CD14-positive monocyte (primary cell): ENCODE results near the gene RPL18. TPM values are rescaled to one million over a fixed set of nuclear protein-coding genes. Genes with fewer than 3 reads are reported as not detected.
A peak's percentile ranks its signal among the peaks of the same experiment; 100 is the strongest.

Experiments
- DNase-seq, 3 donors: peaks; one replicate each; pipeline ENCODE4 v3.0.0-alpha.2; 2011 to 2022
- H2AFZ ChIP-seq: 2 replicates; pipeline ENCODE4 v1.6.0; 2012; ENCODE audit warnings: mild to moderate bottlenecking, low read depth, low read length, inconsistent platforms; ENCODE audit not compliant: insufficient read depth, poor library complexity, severe bottlenecking
- H3K27ac ChIP-seq, 2 donors: 1 replicate in 1 of 2; 2 replicates in 1 of 2; pipeline ENCODE4 v1.5.1; 2012 to 2013; ENCODE audit warnings: low read length in 2 of 2, control low read depth in 1 of 2, inconsistent platforms in 1 of 2, low read depth in 1 of 2, mild to moderate bottlenecking in 1 of 2
- H3K27me3 ChIP-seq, 2 donors: one replicate each; pipeline versions ENCODE4 v1.6.0 to v1.6.1; 2011 to 2013; ENCODE audit warnings: low read length in 2 of 2; ENCODE audit not compliant: control insufficient read depth in 2 of 2, insufficient read depth in 2 of 2
- H3K36me3 ChIP-seq, 2 donors: replicated peaks in 1 of 2; 1 replicate in 1 of 2; 2 replicates in 1 of 2; pipeline versions ENCODE4 v1.5.1 to v1.6.1; 2012 to 2013; ENCODE audit warnings: low read length in 2 of 2, control low read depth in 1 of 2, inconsistent platforms in 1 of 2, mild to moderate bottlenecking in 1 of 2; ENCODE audit not compliant: insufficient read depth in 2 of 2, control insufficient read depth in 1 of 2
- H3K4me1 ChIP-seq, 2 donors: 1 replicate in 1 of 2; 2 replicates in 1 of 2; pipeline versions ENCODE4 v1.5.1 to v1.6.1; 2012 to 2013; ENCODE audit warnings: low read length in 2 of 2, control low read depth in 1 of 2, inconsistent platforms in 1 of 2, mild to moderate bottlenecking in 1 of 2, moderate library complexity in 1 of 2; ENCODE audit not compliant: insufficient read depth in 2 of 2, control insufficient read depth in 1 of 2
- H3K4me2 ChIP-seq: replicated peaks from 2 replicates; pipeline ENCODE3; 2012; ENCODE audit warnings: low read length, moderate library complexity, mild to moderate bottlenecking; ENCODE audit not compliant: poor library complexity, severe bottlenecking; ENCODE audit errors: extremely low read depth
- H3K4me3 ChIP-seq, 3 experiments: fragments of 200-600 bp in 1 of 3; sonication (generic) in 1 of 3; replicated peaks in 1 of 3; 1 replicate in 2 of 3; 2 replicates in 1 of 3; pipeline ENCODE4 v1.5.1; 2011 to 2013; ENCODE audit warnings: low read length in 3 of 3, mild to moderate bottlenecking in 3 of 3, control low read depth in 2 of 3, low read depth in 2 of 3, inconsistent platforms in 1 of 3, moderate library complexity in 1 of 3
- H3K79me2 ChIP-seq: 2 replicates; pipeline ENCODE4 v1.6.0; 2012; ENCODE audit warnings: mild to moderate bottlenecking, control low read depth, inconsistent platforms, low read length, moderate library complexity; ENCODE audit not compliant: insufficient read depth
- H3K9ac ChIP-seq: 2 replicates; pipeline ENCODE4 v1.6.0; 2017; ENCODE audit warnings: low read length, mild to moderate bottlenecking; ENCODE audit not compliant: insufficient read depth, poor library complexity, severe bottlenecking
- H3K9me3 ChIP-seq, 2 donors: replicated peaks in 1 of 2; 1 replicate in 1 of 2; 2 replicates in 1 of 2; pipeline versions ENCODE4 v1.5.1 to v1.6.1; 2012 to 2013; ENCODE audit warnings: low read length in 2 of 2, control low read depth in 1 of 2; ENCODE audit not compliant: control insufficient read depth in 1 of 2, insufficient read depth in 1 of 2
- H4K20me1 ChIP-seq: 2 replicates; pipeline ENCODE4 v1.6.0; 2012; ENCODE audit warnings: mild to moderate bottlenecking, low read length, control low read depth, moderate library complexity; ENCODE audit not compliant: insufficient read depth
- H3K27ac Mint-ChIP-seq, 7 donors: one replicate each; pipeline ENCODE4 v1.8.0; 2020; ENCODE audit warnings: mild to moderate bottlenecking in 7 of 7, mixed read lengths in 7 of 7, moderate library complexity in 6 of 7, inconsistent platforms in 2 of 7
- H3K27me3 Mint-ChIP-seq, 3 donors: one replicate each; pipeline ENCODE4 v1.8.0; 2021 to 2022; ENCODE audit warnings: low read depth in 3 of 3, mild to moderate bottlenecking in 3 of 3, mixed read lengths in 3 of 3, moderate library complexity in 3 of 3, inconsistent platforms in 1 of 3
- H3K36me3 Mint-ChIP-seq, 2 donors: one replicate each; pipeline ENCODE4 v1.8.0; 2020; ENCODE audit warnings: mixed read lengths in 2 of 2, inconsistent platforms in 1 of 2, mild to moderate bottlenecking in 1 of 2
- H3K4me1 Mint-ChIP-seq: one replicate; pipeline ENCODE4 v1.8.0; 2020; ENCODE audit warnings: mild to moderate bottlenecking, mixed read lengths
- H3K4me3 Mint-ChIP-seq, 2 donors: one replicate each; pipeline ENCODE4 v1.8.0; 2020; ENCODE audit warnings: mild to moderate bottlenecking in 2 of 2, mixed read lengths in 2 of 2, moderate library complexity in 1 of 2
- H3K9me3 Mint-ChIP-seq, 7 donors: one replicate each; pipeline ENCODE4 v1.8.0; 2020 to 2022; ENCODE audit warnings: mixed read lengths in 7 of 7, mild to moderate bottlenecking in 6 of 7, moderate library complexity in 6 of 7, inconsistent platforms in 2 of 7
- CTCF ChIP-seq: fragments of 200-600 bp; IDR thresholded peaks from one replicate; pipeline ENCODE4 v1.8.0; 2022; ENCODE audit warnings: antibody characterized with exemption, mild to moderate bottlenecking
- WGBS: methylation state at CpG from one replicate; pipeline ENCODE4 v1.1.5; 2013; ENCODE audit warnings: missing lambda C conversion rate; ENCODE audit not compliant: insufficient coverage; 5-methylcytosine and 5-hydroxymethylcytosine counted together
- intact Hi-C, 2 donors: fragments of 100-400 bp; cut with micrococcal nuclease; formaldehyde crosslinking; loops; one replicate each; pipeline versions ENCODE4 v1.15.0 to v1.15.1; 2023
- polyA plus RNA-seq, 3 donors: library from polyadenylated mRNA; depleted of rRNA in 1 of 3; unstranded in 2 of 3; stranded (reverse) in 1 of 3; fragments of 300-500 nt in 2 of 3; fragments of >200 nt in 1 of 3; fragmentation: Illumina TruSeq in 2 of 3; gene quantifications; 1 replicate in 2 of 3; 2 replicates in 1 of 3; pipeline ENCODE4 v1.2.3, GENCODE V29; 2012 to 2021

RPL18 gene
- polyA plus RNA-seq, 3 donors = 803 to 1,540 (median 892) TPM

DNA sequence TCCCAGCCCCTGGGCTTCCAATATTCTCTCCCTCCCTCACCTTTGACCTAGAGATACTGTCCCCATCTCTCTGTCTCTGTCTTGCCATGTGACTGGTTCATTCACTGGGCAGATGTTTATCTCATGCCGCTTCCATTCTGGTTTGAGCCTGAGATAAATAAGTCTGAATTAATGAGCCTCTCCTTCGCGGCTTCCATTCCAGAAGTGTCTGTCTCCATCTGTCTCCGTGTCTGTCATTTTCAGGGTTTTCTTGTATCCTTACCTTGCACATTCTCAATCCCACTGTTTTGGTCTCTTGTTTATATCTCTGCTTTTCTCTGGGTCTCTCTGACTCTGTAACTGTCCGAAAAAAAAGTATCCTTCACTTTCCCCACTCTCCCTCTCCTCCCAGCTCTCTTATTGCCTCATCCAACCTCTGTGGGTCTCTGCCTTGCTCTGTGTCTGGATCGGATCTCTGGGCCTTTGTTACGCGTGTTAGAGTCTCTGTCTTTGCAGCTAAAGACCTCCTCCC, 4.6 kb upstream of the RPL18 start:
- H3K9ac ChIP-seq = no peak overlapping the region
- H3K4me1 Mint-ChIP-seq = peaks cover 53% of the 10 kb centered on the region
- H3K4me2 ChIP-seq = peak overlapping the region; percentile 77
- intact Hi-C loops = no loop called here
- peaks cover 6 to 20% of the 10 kb centered on the region in 2 donors for H3K36me3 ChIP-seq
- peaks cover 0 to 3% (median 0%) of the 10 kb centered on the region in 7 donors for H3K9me3 Mint-ChIP-seq
- peak overlapping the region in 2 of 3 experiments; percentile 9 to 62 for H3K4me3 ChIP-seq
- H3K27ac Mint-ChIP-seq = peak overlapping the region; percentile 90 to 98 (median 96)
- H3K27ac ChIP-seq = peak overlapping the region in 1 of 2 donors; percentile 92
- H3K79me2 ChIP-seq = peaks cover 36% of the 10 kb centered on the region
- H2AFZ ChIP-seq = peak overlapping the region; percentile 47
- H3K4me3 Mint-ChIP-seq = peak overlapping the region; percentile 66 to 87
- peaks cover 14% of the 10 kb centered on the region for H4K20me1 ChIP-seq
- H3K27me3 Mint-ChIP-seq = no peaks in the 10 kb centered on the region
- WGBS = 42% methylated on average over 7 of the region's 8 CpGs
- peaks cover 13 to 27% of the 10 kb centered on the region in 2 donors for H3K36me3 Mint-ChIP-seq
- TF ChIP-seq CTCF = no peak
- H3K9me3 ChIP-seq = no peaks in the 10 kb centered on the region
- DNase-seq = no peak
- no peaks in the 10 kb centered on the region for H3K27me3 ChIP-seq
- H3K4me1 ChIP-seq = peaks cover 60 to 63% of the 10 kb centered on the region in 2 donors

DNA sequence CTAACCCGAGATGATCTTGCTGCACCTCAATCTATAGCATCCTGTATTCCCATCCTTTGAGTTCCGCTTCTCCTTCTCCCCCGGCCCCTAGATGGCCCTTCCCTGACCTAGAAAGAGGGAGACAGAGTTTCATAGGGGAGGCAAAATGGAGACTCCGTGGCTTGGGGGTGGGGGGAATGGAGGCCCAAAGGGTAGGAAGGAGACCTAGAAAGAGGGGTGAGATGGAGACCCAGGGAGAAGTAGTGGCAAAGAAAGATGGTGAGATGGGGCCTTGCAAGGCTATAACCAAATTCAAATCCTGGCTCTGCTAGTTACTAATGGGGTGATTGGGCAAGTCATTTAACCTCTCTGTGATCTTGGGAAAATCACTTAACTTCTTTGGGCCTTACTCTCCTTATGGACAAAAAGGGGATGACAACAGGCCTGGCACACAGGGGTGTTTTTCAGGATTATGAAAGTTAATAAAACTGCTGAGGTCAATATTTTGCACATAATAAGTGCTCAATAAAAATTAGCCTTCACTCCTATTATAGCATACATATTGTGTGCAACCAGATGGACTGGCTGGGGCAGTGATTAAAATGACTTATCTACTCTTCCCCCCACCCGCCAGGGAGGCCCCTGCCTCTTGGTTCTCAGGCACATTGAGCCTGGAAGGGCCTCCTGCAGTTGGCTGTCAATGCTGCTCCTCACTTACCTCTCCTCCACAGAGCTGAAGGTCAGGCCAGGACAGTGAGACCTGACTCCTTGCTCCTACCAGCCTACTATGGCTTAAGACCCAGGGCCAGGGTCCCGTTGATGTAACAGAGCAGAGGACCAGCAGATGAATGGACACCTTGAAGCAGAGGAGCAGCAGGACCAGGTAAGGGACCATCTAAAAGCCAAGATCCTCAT, 961 bp upstream of the RPL18 start:
- Mint-ChIP-seq H3K9me3 (peaks cover 0 to 3% (median 0%) of the 10 kb centered on the region in 7 donors), H3K36me3 (peaks cover 27 to 33% of the 10 kb centered on the region in 2 donors), H3K4me1 (peaks cover 64% of the 10 kb centered on the region), H3K27ac (peak overlapping the region; percentile 95 to 99 (median 98)), H3K4me3 (peak overlapping the region; percentile 92 to 94), H3K27me3 (no peaks in the 10 kb centered on the region)
- H4K20me1 ChIP-seq = peaks cover 42% of the 10 kb centered on the region
- no peaks in the 10 kb centered on the region for H3K27me3 ChIP-seq
- peak overlapping the region; percentile 86 for H2AFZ ChIP-seq
- peak overlapping the region; percentile 93 to 99 (median 96) for H3K4me3 ChIP-seq
- H3K9ac ChIP-seq = peak overlapping the region; percentile 93
- WGBS = 57% methylated on average over 3 of the region's 6 CpGs
- peaks cover 29% of the 10 kb centered on the region in 2 donors for H3K36me3 ChIP-seq
- peaks cover 61% of the 10 kb centered on the region for H3K79me2 ChIP-seq
- intact Hi-C loops = loop anchor here (2.0 kb wide), 1 partner anchor 15 kb away; no protein-coding TSS in a partner anchor
- peak in 1 of 3 donors; percentile 52 for DNase-seq
- no peaks in the 10 kb centered on the region for H3K9me3 ChIP-seq
- peaks cover 71 to 77% of the 10 kb centered on the region in 2 donors for H3K4me1 ChIP-seq
- H3K27ac ChIP-seq = peak overlapping the region; percentile 82 to 93
- no peak for TF ChIP-seq CTCF
- H3K4me2 ChIP-seq = peak overlapping the region; percentile 96
